NCI-H345 treated with DMSO at 0.1 percent for 48 hours (cell line): ENCODE results near the gene DYNC2I2.
"Not testable (repeated sequence)": the region's sequence is repeated elsewhere in the genome, so short reads cannot be mapped to it uniquely, and the experiment has no call there.

ENCODE experiments used
- DNase-seq: peaks from one replicate; lab custom pipeline; 2025; ENCODE audit not compliant: unreplicated experiment; lab: John Stamatoyannopoulos, UW

The DYNC2I2 gene

GRCh38 chr9:128685636-128686489 lies 29.2 kb upstream of the DYNC2I2 start:
- DNase-seq = no peak

DNA sequence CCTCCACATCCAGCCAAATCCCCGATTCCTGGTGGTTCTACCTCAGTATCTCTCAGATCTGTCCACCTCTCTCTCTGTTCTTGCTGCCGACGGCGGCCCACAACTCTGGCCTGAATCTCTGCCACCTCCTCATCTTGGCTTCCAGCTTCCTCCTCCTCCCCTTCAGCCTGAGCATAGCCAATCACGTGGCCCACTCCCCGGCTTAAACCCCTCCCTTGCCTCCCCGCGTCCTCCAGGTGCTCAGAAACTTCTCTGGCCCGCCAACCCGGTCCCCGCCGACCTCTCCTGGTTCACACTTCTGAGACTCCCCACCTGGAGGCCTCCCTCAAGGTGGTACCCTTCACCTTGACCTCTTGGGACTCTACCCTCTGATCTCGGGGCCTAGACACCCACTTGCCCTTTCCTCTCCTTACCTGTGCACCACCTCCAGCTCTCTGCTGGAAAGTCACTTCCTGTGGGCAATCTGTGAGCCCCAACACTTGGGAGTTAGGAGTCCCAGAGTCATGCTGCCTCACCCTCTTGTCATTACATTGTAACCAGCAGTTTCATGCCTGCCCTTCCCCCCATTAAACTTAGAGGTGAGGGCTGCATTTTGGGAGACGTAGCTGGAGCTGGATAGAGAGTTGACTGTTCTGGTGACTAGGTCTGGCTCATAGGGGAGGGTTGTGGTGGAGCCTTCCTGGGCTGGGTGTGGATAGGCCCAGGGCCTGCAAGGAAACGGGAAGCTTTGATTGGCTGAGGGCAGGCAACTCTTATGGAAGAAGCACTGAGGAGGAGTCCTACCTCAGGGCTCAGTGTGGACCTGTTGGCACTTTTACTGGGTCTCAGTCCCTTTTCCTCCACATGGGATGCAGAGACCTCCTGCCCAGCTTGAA lies 27.9 kb upstream of the DYNC2I2 start:
- DNase-seq = no peak

DNA sequence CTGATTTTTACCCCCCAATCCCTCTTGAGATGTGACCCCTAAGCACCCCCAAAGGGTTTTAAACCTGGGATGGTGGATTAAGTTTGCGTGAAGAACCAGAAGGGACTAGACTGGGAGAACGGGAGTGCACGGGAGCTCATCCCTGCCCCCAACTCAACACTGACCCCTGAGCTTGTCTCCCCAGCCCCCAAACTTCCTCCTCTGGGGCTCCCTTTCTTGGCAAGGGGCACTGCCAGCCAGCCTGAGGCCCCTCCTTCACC lies 27.3 kb upstream of the DYNC2I2 start:
- no peak for DNase-seq

DNA sequence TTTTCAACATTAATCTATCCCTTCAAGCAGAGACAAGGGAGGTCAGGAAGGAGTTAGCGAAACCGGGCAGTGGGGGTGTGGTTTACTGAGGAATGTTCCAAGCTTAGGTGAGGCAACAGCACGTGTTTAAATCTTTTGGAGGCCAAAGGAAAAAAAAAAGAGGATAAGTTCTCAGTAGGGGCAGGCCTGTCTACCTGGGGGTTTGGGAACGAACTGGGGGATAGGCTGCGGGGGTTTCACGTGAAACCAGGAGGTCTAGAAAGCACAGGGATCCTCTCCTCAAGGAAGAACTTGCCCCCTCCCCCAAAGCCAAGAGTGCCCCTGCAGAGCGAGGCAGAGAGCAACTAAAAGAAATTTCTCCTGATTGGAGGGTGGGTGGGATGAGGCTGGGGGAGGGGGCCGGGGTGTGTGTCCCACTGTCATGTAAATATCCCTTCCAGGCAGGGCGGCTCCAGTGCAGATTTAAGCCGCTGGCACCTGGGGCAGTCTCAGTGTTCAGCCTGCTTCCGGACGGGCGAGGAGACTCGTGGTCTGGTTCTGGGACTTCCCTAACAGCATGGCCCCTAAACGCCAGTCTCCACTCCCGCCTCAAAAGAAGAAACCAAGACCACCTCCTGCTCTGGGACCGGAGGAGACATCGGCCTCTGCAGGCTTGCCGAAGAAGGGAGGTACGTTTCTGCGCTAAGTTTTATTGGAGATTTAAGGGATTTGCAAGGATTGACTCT lies 26.9 kb upstream of the DYNC2I2 start:
- DNase-seq = no peak

- no peak for DNase-seq
These were observed 21.1 kb upstream of the DYNC2I2 start for GRCh38 chr9:128677794-128678193.

DNA sequence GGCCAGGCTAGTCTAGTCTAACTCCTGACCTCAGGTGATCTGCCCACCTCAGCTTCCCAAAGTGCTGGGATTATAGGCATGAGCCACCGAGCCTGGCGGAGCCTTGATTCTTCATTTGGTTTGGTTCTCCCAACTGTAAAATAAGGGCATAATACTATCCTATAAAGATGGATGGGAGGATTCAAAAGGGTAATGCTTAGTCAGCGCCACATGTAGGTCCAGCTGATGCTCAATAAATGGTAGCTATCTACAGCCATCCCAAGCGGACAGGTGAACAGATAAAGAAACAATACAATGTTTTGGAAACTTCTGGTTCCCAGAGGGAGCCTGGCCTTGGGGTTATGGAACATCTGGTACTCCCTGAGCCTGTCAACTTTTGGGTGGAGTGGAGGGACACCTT lies 18.7 kb upstream of the DYNC2I2 start:
- no peak for DNase-seq

- DNase-seq = no peak
These were observed 13.1 kb upstream of the DYNC2I2 start for GRCh38 chr9:128669786-128670185.

DNA sequence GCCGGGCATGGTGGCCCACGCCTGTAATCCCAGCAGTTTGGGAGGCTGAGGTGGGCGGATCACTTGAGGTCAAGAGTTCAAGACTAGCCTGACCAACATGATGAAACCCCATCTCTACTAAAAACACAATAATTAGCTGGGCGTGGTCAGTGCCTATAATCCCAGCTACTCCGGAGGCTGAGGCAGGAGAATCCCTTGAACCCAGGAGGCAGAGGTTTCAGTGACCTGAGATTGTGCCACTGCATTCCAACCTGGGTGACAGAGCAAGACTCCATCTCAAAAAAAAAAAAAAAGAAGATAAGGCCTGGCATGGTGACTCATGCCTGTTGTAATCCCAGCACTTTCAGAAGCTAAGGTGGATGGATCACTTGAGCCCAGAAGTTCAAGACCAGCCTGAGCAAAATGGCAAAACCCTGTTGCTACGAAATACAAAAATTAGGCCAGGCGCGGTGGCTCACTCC lies 9.9 kb upstream of the DYNC2I2 start:
- DNase-seq = not testable (repeated sequence)

DNA sequence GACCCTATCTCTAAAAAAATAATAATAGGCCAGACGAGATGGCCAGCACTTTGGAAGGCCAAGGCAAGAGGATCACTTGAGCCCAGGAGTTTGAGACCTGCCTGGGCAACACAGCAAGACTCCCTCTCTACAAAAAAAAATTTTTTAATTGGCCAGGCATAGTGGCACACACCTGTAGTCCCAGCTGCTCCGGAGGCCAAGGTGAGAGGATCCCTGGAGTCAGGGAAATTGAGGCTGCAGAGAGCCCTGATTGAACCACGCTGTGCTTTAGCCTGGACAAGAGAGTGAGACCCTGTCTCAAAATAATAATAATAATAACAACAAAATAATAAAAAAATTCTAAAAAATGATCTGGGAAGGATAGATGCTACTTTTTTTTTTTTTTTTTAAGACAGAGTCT lies 1.1 kb upstream of the DYNC2I2 start:
- no peak for DNase-seq

GRCh38 chr9:128657344-128657704 lies 677 bp upstream of the DYNC2I2 start:
- DNase-seq = no peak

DNA sequence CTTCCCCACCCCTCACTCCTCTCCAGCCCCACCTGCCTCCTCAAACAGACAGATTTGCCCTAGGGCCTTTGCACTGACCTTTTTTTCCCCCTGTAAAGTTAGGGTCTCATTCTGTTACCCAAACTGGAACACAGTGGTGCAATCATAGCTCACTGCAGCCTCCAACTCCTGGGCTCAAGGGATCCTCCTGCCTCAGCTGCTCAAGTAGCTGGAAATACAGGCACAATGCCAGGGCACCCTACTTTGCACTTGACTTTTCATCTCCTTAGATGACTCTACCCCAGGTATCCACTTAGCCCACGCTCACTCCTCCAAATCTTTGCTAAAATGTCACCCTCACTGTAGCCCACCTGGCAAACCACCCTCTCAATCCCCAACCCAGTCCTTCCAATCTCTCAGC lies 2.2 kb downstream of the DYNC2I2 start:
- no peak for DNase-seq

- DNase-seq = no peak
These were observed 2.7 kb downstream of the DYNC2I2 start for GRCh38 chr9:128653908-128654307.

GRCh38 chr9:128651798-128652197 lies 4.8 kb downstream of the DYNC2I2 start:
- DNase-seq = no peak

DNA sequence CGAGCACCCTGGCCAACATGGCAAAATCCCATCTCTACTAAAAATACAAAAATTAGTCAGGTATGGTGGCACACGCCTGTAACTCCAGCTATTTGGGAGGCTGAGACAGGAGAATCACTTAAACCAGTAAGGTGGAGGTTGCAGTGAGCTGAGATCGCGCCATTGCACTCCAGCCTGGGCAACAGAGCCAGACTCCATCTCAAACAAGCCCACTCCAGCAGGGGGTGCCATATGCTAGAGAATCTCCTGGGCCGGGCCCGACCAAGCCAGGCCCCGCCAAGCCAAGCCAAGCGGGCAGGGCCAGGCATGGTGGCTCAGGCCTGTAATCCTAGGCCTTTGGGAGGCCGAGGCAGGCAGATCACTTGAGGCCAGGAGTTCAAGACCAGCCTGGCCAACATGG lies 8.4 kb downstream of the DYNC2I2 start:
- DNase-seq = not testable (repeated sequence)

DNA sequence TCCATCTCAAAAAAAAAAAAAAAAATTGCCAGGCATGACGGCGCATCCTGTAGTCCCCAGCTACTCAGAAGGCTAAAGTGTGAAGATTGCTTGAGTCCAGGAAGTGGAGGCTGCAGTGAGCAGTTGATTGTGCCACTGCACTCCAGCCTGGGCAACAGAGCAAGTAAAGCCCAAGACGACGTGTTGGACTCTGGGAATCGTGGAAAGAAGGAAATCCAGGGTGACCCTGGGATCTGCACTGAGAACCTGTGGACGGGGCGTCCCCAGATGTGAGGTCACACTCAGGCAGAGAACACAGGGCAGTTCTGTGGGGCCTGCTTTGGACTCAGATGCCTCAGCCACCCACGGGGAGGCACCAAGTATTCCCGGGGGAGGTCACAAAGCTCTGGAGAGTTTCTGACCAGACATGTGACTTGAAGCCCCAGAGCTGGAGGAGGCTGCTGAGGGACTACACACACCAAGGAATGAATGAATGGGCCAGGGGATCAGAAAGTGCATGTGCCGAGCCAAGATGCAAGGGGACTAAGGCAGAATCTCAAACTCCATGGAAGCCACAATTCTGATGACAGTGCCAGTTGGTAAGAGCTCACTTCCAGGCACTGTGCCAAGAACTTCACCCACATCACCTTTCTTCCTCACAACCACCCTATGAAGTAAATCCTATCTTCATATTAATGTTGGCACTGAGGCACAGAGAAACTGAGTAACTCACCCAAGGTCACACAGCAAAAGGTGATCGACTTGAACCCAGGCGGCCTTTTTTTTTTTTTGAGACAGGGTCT lies 12.9 kb downstream of the DYNC2I2 start:
- DNase-seq = no peak

DNA sequence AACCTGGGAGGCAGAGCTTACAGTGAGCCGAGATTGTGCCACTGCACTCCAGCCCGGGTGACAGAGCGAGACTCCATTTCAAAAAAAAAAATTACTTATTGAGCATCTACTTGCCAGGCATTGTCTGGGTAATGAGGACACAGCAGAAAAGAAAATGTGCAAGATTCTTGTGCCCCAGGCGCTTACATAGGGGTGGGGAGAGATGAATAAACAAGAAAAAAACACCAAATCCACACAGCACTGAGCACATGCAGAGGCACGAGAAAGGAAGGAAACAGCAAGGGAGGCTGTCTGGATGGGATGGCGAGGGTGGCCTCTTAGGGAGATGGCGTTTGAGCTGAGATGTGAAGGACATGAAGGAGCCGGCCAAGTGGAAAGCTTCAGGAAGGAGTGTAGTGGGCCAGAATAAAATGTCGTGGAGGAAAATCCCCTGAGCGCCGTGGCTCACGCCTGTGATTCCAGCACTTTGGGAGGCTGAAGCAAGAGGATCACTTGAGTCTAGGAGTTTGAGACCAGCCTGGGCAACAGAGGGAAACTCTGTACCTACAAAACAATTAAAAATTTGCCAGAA lies 13.9 kb downstream of the DYNC2I2 start:
- DNase-seq = no peak

- no peak for DNase-seq
These were observed 16.0 kb downstream of the DYNC2I2 start for GRCh38 chr9:128640603-128641002.

GRCh38 chr9:128638580-128638979 lies 18.1 kb downstream of the DYNC2I2 start:
- DNase-seq = no peak

- DNase-seq = no peak
These were observed 19.0 kb downstream of the DYNC2I2 start for GRCh38 chr9:128637656-128638055.
